A549 (cell line): ENCODE data around the gene HNRNPA3.
A peak's percentile ranks its signal among the peaks of the same experiment; 100 is the strongest.

Experiments
- CHD4 ChIP-seq: fragments of 200-600 bp; sonication (generic); IDR thresholded peaks from 2 replicates; pipeline ENCODE4 v1.6.1; 2016; ENCODE audit warnings: antibody characterized with exemption, mild to moderate bottlenecking, borderline replicate concordance
- CTCF ChIP-seq: fragments of >200 bp; sonication (Bioruptor Twin); formaldehyde crosslinking; IDR thresholded peaks from 3 replicates; pipeline ENCODE4 v1.5.1; 2016
- EP300 ChIP-seq, 2 experiments: fragments of >200 bp; sonication (Bioruptor Twin); formaldehyde crosslinking; IDR thresholded peaks; 2 replicates in 1 of 2; 3 replicates in 1 of 2; pipeline ENCODE4 v1.6.1; 2016 to 2017
- ESRRA ChIP-seq: fragments of 150-350 bp; IDR thresholded peaks from 2 replicates; pipeline ENCODE4 v1.6.1; 2014; ENCODE audit warnings: mild to moderate bottlenecking, low read length, borderline replicate concordance
- HDAC2 ChIP-seq: fragments of 200-600 bp; sonication (generic); IDR thresholded peaks from 2 replicates; pipeline ENCODE4 v1.6.1; 2016
- KDM1A ChIP-seq: fragments of 200-600 bp; sonication (generic); IDR thresholded peaks from 2 replicates; pipeline ENCODE4 v1.6.1; 2016; ENCODE audit warnings: low read depth, mild to moderate bottlenecking
- NFE2L2 ChIP-seq: fragments of 150-350 bp; conservative IDR thresholded peaks from 2 replicates; pipeline ENCODE4 v1.6.1; 2014; ENCODE audit warnings: low read length
- POLR2A ChIP-seq: IDR thresholded peaks from 2 replicates; pipeline ENCODE4 v1.6.1; 2012; ENCODE audit warnings: mild to moderate bottlenecking, low read length
- POLR2AphosphoS2 ChIP-seq: conservative IDR thresholded peaks from 2 replicates; pipeline ENCODE4 v1.6.1; 2012; ENCODE audit warnings: low read length, improper control_type of control experiment, inconsistent platforms
- SREBF2 ChIP-seq: fragments of 450-650 bp; IDR thresholded peaks from 2 replicates; pipeline ENCODE4 v1.6.1; 2014; ENCODE audit warnings: mild to moderate bottlenecking, moderate library complexity
- TF ChIP-seq, protein P1 (sequence below): fragments of 250-450 bp; sonication (Bioruptor Pico); IDR thresholded peaks from 2 replicates; pipeline ENCODE4 v1.5.0; 2021; ENCODE audit warnings: mild to moderate bottlenecking, moderate library complexity, borderline replicate concordance
- TF ChIP-seq, protein P2 (sequence below): fragments of 200-600 bp; sonication (generic); IDR thresholded peaks from 2 replicates; pipeline ENCODE4 v1.6.1; 2016; ENCODE audit warnings: antibody characterized with exemption, mild to moderate bottlenecking, moderate library complexity

DNA sequence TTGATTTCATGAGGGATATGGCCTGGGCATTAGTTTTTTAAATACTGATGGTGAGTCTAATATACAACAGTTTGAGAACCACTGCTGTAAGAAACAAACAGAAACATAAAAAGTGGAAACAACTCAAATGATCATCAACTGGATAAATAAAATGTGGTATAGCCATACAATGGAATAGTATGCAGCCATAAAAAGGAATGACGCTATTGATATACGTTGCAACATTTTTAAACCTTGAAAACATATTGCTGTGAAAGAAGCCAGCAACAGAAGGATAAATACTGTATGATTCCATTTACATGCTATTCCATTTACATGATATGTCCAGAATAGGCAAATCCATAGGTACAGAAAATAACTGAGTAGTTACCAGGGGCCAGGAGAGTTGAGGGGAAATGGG is 45.5 kb downstream of the HNRNPA3 start:
- no peak for TF ChIP-seq CTCF
- TF ChIP-seq, protein P1, sequence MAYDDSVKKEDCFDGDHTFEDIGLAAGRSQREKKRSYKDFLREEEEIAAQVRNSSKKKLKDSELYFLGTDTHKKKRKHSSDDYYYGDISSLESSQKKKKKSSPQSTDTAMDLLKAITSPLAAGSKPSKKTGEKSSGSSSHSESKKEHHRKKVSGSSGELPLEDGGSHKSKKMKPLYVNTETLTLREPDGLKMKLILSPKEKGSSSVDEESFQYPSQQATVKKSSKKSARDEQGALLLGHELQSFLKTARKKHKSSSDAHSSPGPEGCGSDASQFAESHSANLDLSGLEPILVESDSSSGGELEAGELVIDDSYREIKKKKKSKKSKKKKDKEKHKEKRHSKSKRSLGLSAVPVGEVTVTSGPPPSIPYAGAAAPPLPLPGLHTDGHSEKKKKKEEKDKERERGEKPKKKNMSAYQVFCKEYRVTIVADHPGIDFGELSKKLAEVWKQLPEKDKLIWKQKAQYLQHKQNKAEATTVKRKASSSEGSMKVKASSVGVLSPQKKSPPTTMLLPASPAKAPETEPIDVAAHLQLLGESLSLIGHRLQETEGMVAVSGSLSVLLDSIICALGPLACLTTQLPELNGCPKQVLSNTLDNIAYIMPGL, result no peak
- no peak for TF ChIP-seq EP300 (IDR thresholded peaks at IDR 0.05)
- TF ChIP-seq CHD4, result 0 out of 2 replicates have a peak, but pooled peaks have one; percentile 52
- TF ChIP-seq POLR2A, result no peak
- TF ChIP-seq, protein P2, sequence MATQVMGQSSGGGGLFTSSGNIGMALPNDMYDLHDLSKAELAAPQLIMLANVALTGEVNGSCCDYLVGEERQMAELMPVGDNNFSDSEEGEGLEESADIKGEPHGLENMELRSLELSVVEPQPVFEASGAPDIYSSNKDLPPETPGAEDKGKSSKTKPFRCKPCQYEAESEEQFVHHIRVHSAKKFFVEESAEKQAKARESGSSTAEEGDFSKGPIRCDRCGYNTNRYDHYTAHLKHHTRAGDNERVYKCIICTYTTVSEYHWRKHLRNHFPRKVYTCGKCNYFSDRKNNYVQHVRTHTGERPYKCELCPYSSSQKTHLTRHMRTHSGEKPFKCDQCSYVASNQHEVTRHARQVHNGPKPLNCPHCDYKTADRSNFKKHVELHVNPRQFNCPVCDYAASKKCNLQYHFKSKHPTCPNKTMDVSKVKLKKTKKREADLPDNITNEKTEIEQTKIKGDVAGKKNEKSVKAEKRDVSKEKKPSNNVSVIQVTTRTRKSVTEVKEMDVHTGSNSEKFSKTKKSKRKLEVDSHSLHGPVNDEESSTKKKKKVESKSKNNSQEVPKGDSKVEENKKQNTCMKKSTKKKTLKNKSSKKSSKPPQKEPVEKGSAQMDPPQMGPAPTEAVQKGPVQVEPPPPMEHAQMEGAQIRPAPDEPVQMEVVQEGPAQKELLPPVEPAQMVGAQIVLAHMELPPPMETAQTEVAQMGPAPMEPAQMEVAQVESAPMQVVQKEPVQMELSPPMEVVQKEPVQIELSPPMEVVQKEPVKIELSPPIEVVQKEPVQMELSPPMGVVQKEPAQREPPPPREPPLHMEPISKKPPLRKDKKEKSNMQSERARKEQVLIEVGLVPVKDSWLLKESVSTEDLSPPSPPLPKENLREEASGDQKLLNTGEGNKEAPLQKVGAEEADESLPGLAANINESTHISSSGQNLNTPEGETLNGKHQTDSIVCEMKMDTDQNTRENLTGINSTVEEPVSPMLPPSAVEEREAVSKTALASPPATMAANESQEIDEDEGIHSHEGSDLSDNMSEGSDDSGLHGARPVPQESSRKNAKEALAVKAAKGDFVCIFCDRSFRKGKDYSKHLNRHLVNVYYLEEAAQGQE, result no peak
- no peak for TF ChIP-seq POLR2AphosphoS2
- TF ChIP-seq KDM1A, result peak; percentile 86; the same call in 1 of the 2 replicates
- no peak for TF ChIP-seq HDAC2
- no peak for TF ChIP-seq ESRRA
- TF ChIP-seq NFE2L2, result no peak
- no peak for TF ChIP-seq SREBF2
